HG02798 (cell line): Measurements from ENCODE around the gene PLA2G2E.
"Not testable (repeated sequence)": the region's sequence is repeated elsewhere in the genome, so short reads cannot be mapped to it uniquely, and the experiment has no call there.

Experiments used
- ATAC-seq: cut with Tn5 transposase; IDR thresholded peaks from one replicate; pipeline ENCODE4 v1.9.1; 2021; ENCODE audit warnings: mild to moderate bottlenecking; ENCODE audit not compliant: unreplicated experiment, poor library complexity

Gene PLA2G2E

DNA sequence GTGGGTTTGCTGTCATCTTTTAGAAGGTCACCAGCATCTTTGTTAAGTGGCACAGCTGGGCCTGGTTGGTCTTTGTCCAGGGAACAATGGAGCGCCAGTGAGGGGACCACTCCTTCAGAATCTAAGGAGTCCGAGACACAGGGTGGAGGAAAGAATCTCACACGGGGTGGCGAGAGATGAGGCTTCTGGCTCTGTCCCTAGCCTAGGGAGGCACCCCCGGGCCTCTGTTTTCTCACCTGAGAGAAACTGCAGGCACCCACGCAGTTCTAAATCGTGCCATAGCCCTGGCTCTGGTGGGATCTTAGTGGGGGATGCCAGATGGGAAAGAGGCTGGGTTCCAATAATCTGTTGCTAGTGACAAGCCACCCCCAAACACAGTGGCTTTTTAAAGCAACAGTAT is 10.9 kb upstream of the PLA2G2E start:
- ATAC-seq, result no peak

DNA sequence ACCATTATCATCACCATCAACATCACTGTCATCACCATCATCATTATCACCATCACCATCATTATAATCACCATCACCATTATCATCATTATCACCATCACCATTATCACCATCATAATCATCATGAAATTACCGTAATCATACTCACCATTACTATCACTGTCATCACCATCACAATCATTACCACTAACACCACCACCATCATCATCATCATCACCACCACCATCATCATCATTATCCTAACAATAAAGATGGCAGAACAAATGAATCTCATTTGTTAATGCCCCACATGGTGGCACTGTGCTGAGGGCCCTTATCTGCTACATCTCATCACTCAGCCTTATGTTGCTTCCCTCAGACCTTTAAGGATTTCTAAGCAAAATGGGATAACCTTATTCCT is 9.4 kb upstream of the PLA2G2E start:
- no peak for ATAC-seq

DNA sequence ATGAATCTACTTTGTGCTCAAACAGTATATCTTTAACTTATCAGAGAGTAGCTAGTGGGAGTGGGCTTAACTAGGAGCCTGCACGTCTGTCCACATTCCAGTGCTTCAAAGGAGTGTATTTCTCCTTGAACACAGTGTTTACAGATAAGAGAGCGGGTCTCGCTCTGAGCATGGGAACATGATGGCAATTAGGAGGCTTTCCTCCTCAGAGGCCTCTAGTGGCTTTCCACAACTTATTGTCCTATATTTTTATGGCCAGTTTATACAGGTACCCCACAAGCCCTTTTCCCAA is 3.7 kb upstream of the PLA2G2E start:
- not testable (repeated sequence) for ATAC-seq

DNA sequence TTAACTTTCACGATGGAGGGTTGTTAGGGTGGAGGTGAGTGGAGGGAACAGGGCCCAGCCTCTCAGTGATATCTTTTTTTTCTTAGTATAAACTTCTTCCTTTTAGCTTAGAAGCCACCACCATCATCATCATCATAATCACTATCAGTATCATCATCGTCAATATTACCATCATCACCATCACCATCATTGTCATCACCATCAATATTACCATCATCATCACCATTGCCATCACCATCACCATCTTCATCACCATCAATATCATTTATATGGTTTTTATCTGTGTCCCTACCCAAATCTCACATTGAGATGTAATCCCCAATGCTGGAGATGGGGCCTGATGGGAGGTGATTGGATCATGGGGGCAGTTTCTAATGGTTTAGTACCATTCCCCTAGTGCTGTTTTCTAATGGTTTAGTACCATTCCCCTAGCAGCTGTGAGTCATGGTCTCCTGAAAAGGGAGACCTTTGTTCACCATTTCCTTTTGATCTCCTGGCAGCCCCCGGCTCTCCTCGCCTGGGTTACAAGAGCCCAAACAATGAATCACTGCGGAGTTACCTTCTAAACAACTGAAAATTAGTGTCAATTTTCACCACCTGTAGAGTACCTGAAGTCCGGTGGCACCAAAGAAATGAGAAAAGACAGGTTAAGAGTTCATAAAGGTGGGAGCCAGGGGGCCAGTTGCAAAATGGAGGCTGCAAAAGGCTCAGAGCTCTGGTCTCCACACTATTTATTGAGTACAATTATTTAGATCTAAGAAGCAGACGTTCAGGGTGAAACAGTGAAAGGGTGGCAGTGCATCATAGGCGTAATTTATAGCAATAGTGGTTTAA is 3.1 kb upstream of the PLA2G2E start:
- ATAC-seq, result no peak

DNA sequence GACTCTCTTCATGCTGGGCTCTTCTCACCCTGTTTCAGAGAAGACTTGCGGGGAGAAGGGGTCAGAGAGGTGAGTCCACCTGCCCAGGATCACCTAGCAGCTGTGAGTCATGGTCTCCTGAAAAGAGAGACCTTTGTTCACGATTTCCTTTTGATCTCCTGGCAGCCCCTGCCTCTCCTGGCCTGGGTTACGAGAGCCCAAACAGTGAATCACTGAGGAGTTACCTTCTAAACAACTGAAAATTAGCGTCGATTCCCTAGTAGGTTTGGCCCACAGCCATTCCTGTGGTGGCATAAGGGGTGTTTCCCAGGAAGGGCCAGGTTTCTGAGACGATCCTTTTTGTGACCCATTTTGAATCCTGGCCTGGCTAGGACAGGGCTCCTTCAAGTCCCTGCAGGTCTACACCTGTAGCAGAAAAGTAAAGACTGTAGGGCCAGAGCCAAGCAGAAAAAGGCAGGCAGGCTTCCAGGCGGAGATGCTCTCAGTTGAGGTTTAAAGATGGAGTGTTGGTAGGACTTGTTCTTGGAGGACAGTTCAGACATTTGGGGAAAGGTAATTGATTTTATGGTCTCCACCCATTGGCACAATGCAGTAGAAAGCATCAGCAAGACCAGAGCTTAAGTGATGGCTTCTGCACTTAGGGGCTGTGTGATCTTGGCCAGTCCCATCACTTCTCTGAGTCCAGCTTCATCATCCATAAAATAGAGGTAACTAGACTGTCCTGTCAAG is 2.1 kb upstream of the PLA2G2E start:
- ATAC-seq, result no peak

DNA sequence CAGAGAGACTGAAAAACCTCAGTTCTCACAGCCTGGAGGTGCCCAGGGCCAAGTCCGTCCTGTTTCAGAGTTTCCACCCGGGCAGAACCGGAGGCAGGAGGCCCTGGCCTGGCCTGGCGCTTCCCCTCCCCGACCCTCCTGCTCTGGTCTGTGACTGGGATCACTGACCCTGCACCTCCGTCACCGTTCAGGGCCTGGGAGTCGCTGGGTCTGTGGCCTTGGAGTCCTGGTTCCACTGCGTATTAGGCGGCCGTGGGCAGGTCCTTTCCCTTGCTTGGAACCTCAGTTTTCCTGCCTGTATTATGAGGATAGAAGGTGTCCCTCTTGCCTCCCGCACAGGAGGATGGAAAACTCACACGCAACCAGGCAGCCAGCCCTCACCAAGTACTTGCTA is 533 bp upstream of the PLA2G2E start:
- ATAC-seq, result no peak

DNA sequence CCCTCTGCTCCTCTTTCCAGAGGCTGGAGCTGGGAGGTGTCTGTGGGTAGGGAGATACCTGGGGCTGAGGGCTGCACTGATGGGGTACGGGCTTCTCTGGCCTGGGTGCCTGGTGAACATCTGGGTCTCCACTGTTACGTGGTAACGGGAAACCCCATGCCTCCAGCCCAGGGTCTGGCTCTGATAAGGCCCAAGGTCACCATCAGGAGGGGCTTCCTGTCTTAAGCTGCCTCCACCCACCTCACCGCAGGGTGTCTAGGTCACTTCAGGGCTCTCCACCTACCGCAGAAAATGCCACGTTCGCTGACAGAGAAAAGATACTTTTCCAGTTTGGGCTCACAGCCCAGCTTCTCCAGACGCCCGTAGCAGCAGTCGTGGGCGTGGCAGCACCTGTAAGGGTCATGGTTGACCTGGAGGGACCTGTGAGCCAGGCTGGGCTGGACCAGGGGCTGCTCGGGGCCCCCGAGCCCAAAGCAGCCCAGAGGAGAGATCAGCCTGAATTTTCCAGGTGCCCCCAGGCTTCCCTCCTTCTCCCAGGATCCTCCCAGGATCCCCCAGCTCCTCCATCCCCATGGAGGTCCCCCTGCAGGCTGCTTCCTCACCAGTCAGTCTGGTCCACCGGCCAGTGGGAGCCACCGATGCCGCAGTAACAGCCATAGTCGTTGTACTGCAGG is 1.3 kb downstream of the PLA2G2E start:
- ATAC-seq, result no peak

DNA sequence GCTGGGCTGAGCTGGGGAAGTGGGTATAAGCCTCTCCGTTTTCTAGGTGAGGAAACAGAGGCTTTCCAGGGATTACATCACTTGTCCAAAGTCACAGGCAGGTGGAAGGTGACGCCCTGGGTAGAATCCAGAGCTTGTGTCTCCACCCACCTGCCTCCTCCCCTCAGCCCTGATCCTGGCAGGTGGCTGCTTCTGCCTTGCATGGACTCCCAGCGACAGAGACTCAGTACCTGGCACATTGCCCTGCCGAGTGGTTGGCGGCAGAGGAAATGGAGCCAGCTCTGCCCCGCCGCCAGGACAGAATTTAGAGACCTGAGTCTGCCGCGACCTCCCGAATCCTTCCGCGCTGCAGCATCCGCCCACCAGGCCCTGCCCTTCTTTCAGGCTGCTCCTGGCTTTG is 2.1 kb downstream of the PLA2G2E start:
- ATAC-seq, result no peak

DNA sequence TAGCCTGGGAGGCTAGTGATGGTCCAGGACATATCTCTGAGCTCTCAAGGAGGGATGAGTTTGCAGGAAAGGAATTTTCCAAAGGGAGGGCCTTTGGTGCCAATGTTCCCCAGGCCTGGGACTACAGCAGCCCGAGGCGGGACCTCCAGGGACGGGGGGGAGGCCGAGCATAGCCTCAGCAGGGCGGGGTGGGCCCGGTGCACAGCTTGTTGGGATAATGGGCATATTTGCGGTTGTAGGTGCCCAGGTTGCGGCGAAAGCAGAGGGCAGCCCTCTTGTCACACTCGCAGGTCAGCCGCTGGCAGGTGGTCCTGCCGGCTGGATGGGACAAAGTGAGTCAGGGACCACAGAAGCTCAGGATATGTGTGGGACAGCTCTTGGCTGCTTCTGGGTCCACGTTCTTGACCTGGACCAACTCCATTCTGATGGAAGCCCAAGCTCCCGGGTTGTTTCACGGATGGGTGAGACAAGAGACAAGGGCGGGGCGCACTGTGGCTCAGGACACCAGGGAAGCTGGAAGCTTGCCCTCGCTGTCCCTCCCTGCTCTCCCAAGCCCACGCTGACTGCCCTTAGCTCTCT is 3.2 kb downstream of the PLA2G2E start:
- no peak for ATAC-seq

DNA sequence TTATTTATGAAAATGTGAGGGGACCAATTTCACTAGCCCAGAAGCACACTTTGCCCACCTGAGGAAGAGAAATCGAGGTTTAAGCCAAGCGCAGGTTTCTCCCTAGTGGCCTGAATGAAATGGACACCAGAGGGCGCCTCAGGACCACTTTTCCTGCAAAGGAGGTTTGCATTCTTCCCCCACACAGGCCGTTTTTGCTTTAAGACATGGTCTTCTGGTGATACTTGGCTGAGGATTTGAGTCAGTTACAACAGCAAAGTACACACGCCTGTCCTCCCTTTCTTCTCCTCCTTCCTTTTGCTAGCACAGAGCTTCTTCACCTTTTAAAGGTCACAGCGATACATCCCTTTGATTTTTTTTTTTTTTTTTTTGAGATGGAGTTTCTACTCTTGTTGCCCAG is 5.4 kb downstream of the PLA2G2E start:
- no peak for ATAC-seq

DNA sequence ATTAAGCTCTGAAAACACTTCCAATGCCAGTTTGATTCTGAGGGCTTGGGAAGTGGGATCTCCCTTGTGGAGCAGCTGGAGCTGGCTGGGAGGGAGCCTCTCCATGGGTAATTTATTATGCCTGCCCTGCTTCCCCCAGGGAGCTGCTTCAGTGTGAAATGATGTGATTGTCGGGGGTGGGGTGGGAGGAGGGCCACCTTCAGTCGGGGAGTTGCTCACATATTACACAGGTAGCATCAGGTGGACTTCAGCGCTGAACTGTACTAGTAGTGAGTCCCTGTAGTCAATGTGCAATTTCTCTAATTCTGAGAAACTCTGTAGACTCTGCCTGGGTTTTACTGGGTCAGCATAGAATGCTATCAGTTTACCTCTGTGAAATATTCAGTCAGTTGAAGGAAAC is 12.8 kb downstream of the PLA2G2E start:
- ATAC-seq, result no peak

DNA sequence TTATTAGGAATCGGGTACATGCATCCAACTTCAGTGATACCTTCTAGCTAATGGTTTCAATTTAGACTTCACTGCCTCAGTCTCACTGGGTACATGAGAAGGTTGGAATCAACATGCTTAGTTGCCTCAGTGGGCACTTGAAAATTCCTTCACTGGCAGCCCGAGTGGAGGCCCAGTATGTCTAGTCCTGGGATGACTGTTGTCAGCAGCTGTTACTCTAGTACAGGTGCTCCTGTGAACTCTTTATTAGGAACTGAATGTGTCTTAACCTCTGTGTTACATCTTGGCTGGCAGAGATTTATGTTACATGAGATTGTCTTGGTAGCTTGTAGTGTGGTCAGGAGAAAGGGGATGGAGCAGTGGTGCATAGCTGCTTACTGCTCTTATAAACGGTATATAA is 13.4 kb downstream of the PLA2G2E start:
- ATAC-seq, result no peak

DNA sequence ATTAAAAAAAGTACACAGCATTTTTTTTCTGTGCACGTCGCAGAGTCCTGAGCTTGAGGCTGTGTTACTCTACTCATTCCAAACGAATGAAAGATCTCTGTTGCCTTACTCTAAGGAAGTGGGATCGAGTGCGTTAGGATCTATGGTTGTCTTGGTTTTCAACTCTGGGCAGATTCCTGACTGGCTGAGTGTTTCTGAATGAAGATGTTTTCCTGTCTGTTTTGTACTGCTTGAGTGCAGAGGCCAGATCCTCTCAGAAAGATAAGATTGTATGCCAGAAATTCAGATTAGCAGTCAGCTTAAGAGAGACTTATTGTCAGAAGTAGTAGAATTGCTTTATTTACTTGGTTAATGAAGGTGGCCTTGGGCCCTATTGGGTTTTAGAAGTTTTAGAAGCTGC is 14.0 kb downstream of the PLA2G2E start:
- no peak for ATAC-seq

DNA sequence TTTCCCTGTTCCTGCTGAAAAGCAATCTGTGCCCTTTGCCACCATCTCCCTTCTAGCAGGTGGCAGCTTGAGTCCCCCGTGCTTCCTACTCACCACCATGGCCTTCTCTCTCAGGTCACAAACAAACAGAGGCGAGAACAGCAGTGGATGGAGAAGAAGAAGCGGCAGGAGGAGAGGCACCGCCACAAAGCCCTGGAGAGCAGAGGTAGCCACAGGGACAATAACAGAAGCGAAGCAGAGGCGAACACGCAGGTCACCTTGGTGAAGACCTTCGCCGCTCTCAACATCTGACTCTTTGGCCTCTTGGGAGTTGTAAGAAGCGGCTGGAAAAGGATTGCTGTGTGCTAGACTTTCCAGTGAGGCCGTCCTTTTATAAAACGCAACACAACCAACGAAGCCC is 16.0 kb downstream of the PLA2G2E start:
- ATAC-seq, result no peak

DNA sequence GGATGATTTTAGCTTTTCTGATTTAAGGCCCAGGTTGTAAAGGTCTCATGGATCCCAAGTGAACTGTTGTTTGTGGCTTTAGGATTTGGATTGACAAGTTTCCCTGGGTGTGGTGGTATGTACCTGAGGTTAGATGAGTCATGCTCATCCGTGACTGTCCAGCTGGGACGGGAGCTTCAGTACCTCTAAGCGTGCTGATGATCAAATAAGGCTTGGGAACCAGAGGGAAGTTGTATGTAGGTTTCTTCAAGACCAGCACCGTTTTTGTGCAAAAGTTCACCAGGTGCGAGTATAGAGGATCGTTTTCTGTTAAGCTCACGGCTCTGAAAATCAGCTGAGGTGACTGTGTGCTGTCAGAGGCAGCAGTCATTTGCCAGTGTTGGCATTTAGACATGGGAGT is 19.8 kb downstream of the PLA2G2E start:
- no peak for ATAC-seq

DNA sequence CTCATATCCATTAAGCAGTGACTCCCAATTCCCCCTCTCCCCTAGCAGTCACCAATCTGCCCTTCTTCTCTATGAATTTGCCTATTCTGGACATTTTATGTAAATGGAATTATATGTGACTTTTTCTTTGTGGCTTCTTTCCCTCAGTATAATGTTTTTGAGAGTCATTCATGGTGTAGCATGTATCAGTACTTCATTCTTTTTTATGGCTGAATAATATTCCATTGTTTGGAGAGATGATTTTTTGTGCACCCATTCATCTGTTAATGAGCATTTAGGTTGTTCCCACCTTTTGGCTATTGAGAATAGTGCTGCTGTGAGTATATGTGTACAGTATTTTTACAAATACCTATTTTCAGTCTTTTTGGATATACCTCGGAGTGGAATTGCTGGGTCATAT is 21.8 kb downstream of the PLA2G2E start:
- ATAC-seq, result no peak

DNA sequence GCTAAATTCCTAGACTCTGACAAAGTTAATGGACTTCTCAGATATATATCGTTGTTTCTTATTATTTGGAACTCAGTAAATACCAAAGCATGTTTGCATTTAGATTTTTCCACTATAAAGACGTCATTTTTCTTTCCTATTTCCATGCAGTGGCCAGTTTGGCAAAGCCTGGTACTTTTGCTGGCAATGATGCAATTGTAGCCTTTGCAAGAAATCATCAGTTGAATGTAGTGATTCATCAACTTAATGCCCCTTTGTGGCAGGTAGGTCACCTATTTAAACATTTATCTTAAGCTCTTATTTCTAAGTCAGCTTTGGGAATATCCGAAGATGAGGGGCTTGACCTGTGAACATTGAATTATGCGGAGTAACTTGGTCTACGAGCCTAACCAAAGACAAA is 29.2 kb downstream of the PLA2G2E start:
- no peak for ATAC-seq

DNA sequence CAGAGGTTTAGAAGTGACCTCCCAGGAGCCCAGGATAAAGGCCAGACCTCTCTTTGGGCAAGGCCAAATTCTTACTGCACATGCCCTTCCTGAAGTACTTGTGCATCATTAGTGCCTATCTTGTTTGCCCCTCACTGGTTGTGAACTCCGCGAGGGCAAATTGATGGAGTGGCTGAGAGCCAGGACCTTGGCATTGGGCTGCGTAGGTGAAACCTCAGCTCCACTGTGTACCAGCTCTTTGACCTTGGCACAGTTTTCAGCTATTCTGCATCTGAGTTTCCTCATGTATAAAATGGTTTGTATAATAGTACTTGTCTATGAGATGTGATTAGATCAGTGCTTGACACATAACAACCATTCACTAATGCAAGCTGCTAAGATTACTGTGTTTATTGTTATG is 29.7 kb downstream of the PLA2G2E start:
- ATAC-seq, result no peak

DNA sequence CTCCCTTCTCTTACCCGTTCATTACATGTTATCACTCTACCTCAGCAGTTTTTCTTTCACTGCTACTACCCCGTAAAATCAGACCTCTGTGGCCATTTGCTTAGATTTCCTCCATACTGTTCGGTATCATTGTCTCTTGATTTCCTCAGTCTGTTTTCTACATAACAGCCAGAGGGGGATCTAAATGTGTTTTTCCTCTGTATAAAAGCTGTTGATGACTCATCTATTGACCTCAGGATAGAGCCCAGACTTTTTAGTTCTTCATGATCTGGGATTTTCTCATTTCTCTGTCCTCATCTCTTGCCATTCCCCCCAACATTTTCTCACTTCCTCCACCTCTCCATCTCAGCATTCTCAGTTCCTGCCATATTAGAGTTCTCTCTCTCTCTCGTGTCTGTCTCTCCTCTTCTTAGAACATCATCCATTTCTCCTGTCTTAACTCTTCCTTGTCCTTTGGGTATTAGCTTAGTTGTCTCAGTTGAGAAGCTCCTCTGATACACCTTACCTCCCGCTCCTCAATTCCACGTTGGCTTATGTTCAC is 30.7 kb downstream of the PLA2G2E start:
- ATAC-seq, result no peak

DNA sequence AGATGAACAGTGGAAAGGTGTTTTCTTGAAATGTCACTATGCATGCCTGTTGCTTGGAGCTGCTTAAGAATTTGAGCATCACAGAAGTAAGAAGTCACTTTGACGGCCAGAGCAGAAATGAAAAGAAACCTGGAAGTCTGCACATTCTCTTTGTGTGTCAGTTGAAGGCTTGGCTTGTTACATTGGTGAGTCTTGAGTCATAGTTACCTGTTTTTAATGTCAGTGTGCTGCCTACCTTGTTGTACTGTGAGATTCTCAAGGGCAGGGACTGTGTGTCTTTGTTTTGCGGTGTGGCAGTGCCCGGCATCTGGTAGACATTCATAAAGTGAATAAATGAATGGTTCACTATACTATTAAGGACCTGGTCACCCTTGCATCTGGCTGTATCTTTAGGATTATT is 31.3 kb downstream of the PLA2G2E start:
- ATAC-seq, result no peak

DNA sequence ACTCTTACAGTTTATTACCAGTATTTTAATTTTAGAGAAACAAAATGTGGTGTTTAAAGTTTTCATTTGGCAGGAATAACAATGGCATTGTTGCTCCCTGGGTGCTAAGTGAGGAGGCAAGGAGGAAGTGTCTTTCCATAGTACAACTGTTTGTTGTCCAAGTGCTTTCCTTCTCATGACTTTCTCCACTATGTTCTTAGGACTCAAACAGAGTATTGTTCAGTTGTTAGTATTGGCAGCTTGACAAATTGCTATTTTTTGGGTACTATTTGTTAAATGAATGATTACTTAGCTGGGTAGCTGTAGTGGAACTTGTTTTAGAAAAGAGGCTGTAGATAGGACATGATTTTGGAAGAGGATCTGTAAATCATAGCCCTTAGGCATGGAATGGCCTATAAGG is 33.8 kb downstream of the PLA2G2E start:
- ATAC-seq, result no peak
